LNCaP clone FGC (cell line): ENCODE data around the gene TNK2.
"Not testable (repeated sequence)": the region's sequence is repeated elsewhere in the genome, so short reads cannot be mapped to it uniquely, and the experiment has no call there.

Experiments
- DNase-seq: peaks from one replicate; pipeline ENCODE4 v3.0.0-alpha.2; 2011; ENCODE audit warnings: low read depth
- H3K4me3 ChIP-seq: 2 replicates; pipeline ENCODE4 v1.5.1; 2011; ENCODE audit warnings: mild to moderate bottlenecking, low read depth, low read length, control low read depth
- TF ChIP-seq, protein P1 (sequence below): IDR thresholded peaks from 2 replicates; pipeline ENCODE4 v1.5.1; 2012; ENCODE audit warnings: mild to moderate bottlenecking; ENCODE audit not compliant: control insufficient read depth, insufficient read depth; ENCODE audit errors: extremely low read depth

The TNK2 gene

DNA sequence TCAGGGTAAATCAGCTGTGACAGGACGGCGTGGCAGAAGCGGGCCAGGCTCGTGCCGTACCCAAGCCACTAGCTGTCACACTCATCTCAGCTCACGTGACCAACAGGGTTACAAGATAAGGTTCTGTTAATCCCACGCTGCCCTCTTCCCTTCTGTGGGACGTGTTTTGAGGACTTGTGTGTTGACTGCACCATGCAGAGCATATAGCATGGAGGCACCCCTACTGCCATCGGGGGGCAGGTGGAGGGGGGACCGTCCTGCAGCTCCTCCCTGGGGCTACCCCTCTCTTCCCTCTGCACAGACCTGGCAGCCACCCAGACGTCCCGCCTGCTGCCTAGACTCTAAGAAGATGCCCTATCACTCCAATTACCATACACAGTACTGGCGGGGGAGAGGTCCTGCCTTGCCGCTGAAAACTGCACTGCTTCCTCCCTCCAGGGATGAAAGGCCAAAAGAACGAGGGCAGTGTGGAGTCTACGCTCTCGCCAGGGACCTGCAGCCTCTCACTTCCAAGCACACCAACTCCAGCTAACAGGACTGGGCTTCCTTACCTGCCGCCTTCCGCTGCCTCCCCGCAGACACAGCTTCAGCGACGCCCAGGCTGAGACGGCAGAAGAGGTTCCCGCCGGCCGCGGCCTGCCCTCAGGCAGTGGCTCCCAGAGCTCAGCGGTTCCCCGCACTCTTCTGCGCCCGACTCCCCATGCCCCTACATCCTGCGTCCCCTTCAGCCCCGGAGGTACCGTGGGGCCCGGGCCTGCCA, at the start of gene TNK2:
Gene TNK2 (minus strand): TSS at position 618 of the 760 bp plus-strand sequence. CDS start 19,963 bp downstream, outside the sequence.
- TF ChIP-seq, protein P1, sequence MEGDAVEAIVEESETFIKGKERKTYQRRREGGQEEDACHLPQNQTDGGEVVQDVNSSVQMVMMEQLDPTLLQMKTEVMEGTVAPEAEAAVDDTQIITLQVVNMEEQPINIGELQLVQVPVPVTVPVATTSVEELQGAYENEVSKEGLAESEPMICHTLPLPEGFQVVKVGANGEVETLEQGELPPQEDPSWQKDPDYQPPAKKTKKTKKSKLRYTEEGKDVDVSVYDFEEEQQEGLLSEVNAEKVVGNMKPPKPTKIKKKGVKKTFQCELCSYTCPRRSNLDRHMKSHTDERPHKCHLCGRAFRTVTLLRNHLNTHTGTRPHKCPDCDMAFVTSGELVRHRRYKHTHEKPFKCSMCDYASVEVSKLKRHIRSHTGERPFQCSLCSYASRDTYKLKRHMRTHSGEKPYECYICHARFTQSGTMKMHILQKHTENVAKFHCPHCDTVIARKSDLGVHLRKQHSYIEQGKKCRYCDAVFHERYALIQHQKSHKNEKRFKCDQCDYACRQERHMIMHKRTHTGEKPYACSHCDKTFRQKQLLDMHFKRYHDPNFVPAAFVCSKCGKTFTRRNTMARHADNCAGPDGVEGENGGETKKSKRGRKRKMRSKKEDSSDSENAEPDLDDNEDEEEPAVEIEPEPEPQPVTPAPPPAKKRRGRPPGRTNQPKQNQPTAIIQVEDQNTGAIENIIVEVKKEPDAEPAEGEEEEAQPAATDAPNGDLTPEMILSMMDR = no peak
- H3K4me3 ChIP-seq = peak within 1 kb of the TSS; percentile 57
- no peak for DNase-seq

DNA sequence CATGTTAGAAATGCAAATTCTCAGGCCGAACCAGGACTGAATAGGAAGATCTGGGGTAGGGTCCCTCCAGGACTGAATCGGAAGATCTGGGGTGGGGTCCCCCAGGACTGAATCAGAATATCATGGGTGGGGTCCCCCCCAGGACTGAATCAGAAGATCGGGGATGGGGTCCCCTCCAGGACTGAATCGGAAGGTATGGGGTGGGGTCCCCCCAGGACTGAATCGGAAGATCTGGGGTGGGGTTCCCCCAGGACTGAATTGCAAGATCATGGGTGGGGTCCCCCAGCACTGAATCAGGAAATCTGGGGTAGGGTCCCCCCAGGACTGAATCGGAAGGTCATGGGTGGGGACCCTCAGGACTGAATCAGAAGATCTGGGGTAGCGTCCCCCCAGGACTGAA, 48.2 kb upstream of the TNK2 start:
- DNase-seq = no peak
- TF ChIP-seq, protein P1 = no peak
- no peak overlapping the region for H3K4me3 ChIP-seq

DNA sequence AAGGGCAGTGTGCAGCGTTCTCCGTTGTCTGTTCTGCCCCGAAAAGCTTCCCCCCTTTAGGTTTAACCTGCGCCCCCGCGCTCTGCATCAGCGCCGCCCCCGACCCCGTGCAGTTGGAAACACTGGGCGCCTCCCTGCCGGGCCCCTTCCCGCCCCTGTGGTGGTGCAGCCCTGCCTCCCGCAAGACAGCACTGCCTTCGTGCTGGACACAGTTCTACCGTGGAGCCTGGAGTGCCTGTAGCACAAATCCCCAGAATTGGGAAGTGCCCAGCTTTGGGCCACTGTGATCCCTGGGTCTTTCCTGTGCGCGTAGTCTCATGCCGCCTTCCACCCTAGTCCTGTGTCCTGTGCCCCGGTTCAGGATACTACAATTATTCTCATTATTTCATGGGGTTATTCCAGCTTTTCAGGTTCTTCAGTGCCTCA, 47.1 kb upstream of the TNK2 start:
- not testable (repeated sequence) for DNase-seq, H3K4me3 ChIP-seq

DNA sequence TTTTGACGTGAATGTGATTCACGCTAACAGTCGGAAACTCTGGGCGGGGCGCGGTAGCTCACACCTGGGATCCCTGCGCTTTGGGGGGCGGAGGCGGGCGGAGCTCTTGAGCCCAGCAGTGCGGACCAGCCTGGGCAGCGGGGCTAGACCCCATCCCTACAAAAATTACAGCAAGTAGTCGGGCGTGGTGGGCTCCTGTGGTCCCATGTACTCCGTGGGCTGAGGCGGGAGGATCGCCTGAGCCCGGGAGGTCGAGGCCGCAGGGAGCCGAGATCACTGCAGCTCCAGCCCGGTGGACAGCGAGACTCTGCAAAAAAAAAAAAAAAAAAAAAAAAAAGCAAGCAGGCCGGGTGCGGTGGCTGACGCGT, 46.4 kb upstream of the TNK2 start:
- peak overlapping the region; percentile 49 for H3K4me3 ChIP-seq
- not testable (repeated sequence) for DNase-seq

DNA sequence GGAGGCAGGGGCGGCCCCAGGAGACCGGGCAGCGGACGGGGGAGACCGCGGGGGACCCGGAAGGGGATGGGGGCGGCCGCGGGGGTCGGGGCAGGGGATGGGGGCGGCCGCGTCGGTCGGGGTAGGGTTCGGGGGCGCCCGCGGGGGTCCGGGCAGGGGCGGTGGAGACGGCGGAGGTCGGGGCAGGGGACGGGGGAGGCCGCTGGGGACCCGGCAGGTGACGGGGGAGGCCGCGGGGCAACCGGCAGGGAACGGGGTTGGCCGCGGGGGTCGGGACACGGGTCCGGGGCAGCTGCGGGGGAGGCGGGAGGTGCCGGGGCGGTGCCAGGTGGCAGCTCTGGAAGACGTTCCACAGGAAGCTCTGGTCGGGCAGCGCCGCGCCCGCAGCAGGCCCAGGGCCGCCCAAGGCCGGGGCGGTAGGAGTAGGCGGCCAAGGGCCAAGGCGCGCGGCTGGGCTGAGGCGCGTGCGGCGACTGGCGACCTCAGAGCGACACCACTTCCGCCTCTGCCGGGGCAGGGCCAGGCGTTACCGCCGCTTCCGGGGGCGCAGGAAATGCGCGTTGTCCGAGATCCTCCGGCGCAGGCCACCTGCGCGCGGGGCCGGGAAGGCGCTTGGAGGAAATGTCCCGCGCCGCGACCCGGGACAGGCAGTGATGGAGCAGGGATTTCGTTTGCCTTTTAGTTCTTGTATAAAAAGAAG, 45.9 kb upstream of the TNK2 start:
- H3K4me3 ChIP-seq = peak overlapping the region; percentile 49
- DNase-seq = peak; percentile 58

DNA sequence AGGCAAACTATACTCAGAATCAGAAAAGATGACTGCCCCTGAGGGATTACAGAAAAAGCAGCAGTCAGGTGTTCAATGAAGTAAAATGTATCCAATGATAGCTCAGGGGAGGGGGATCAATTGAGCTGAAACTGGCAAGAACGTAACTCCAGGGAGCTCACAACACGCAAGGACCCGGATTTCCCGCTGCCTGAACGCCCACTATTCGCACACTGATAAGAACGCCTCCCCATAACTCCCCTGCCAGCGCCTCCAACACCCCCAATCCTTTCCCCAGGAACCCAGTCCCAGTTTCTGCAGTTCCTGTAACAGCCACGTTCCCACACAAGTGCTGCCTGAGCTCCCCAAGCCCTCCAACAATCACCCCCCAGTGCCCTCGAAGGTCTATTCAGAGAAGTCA, 44.2 kb upstream of the TNK2 start:
- peak overlapping the region; percentile 40 for H3K4me3 ChIP-seq
- not testable (repeated sequence) for DNase-seq

DNA sequence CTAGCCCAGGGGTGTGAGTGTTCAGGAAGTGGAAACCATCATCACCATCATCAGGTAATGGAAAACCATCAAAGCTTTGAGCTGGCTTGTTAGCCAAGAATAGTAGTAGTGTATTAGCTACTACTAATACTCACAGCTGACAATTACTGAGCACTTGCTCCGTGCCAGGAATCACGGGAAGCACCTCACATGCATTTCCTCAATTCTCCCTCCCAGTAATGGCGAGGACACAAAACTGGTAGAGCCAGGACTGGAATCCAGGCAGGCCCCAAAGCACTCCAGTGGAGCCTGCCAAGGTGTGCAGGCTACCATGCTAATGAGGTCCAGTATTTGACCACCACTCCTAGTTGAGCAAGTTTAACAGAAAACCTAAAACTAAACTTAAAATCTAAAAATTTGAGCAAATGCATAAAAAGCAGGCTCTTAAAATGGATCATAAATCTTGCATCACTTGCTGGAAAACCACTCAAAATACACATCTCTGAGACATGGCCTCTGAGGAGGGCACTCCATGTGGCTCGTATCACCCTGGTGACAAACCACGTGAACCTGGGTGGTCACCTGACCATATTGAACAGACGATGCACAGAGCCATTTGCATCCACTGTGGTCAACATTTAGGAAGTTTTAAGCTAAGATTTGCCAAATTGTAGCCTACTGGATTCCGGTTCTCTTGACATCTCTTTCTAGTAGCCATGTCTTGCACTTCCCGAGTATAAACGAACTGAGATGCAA, 43.3 kb upstream of the TNK2 start:
- not testable (repeated sequence) for H3K4me3 ChIP-seq
- peak; percentile 11 for DNase-seq

DNA sequence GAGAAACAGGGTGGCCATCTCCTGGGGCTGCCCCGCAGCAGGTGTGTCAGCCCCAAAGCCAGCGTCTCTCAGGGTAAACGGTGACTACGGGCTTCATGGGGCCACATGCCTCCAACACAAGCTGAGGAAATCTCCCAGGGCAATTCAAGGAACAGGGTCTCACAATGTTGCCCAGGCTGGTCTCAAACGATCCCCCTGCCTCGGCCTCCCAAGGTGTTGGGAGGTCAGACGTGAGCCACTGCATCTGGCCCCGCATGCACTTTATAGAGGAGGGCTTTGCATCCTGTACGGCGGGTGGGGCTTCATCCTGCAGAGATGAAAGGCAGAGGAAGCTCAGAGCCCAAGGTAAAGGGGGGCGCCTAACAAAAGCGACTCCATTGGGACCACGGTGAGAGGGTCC, 42.4 kb upstream of the TNK2 start:
- H3K4me3 ChIP-seq, DNase-seq: not testable (repeated sequence)

DNA sequence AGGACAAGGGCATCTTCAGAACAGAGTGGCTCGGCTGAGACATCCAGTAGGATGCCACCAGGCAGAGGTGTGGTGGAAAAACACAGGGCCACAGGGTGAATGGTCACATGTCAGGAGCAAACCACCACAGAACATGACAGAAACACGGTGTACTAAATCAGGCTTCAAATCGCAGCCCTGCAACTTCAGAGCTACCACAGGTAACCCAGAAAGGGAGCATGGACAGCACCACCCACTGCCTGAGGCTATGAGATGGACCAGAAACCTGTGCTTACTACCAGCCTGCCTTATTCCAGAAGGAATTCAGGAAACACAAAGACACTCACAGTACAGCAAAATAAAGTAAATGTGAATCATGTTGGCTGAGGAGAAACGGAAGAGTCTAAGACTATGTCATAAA, 41.8 kb upstream of the TNK2 start:
- not testable (repeated sequence) for H3K4me3 ChIP-seq, DNase-seq

DNA sequence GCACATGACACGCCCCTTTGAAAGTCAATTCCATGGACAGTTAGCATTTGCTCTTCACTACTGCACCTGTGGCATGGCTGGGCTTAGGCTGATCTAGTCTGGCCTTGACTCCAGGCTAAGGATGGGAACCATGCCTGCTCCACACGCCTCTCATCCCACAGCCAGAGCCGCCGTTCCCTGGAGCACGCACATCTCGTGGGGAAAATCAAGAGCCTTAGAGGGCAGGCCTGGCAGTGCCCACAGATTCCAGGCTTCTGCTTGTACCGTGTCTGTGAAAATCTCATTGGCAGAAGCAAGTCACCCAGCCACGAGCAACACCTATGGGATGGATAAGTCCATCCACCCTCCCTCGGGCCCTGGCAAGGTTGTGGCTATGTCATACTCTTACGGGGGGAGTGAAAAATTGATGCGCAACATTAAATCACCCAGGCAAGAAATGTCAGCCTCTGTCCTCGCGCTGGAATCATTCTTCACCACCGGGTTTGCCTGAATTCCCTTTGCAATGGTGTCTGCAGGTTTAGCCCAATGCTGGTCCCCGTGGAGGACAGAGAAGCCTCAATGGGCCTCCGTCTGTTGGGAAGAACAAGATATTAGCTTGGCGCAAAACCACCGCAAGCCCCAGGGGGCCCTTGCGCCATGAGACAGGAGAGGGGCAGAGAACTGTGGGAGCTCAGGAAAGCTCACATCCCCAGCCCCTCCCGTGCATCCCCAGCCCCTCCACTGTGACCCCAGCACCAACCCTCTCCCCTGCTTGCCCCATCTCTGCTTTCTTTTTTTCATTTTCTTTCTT, 38.8 kb upstream of the TNK2 start:
- not testable (repeated sequence) for DNase-seq

DNA sequence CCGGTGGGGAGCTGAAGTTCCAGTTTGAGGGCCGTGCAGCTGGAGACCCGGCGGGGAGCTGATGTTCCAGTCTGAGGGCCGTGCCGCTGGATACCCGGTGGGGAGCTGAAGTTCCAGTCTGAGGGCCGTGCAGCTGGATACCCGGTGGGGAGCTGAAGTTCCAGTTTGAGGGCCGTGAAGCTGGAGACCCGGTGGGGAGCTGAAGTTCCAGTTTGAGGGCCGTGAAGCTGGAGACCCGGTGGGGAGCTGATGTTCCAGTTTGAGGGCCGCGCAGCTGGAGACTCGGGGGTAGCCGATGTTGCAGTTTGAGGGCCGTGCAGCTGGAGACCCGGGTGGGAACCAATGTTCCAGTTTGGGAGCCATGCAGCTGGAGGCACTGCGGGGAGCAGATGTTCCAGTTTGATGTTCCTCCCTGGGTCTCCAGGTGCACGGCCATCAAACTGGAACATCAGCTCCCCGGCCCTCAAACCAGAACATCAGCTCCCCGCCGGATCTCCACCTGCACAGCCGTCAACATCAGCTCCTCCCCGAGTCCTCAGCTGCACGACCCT, 33.0 kb upstream of the TNK2 start:
- not testable (repeated sequence) for H3K4me3 ChIP-seq, DNase-seq

More for the DNA sequence above, 38.8 kb upstream of the TNK2 start:
- H3K4me3 ChIP-seq = not testable (repeated sequence)

DNA sequence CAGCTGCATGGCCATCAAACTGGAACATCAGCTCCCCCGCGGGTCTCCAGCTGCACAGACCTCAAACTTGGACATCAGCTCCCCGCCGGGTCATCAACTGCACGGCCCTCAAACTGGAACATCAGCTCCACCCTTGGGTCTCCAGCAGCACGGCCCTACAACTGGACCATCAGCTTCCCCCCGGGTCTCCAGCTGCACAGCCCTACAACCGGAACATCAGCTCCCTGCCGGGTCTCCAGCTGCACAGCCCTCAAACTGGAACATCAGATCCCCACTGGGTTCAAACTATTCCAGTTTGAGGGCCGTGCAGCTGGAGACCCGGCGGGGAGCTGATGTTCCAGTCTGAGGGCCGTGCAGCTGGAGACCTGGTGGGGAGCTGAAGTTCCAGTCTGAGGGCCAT, 32.5 kb upstream of the TNK2 start:
- not testable (repeated sequence) for H3K4me3 ChIP-seq, DNase-seq

DNA sequence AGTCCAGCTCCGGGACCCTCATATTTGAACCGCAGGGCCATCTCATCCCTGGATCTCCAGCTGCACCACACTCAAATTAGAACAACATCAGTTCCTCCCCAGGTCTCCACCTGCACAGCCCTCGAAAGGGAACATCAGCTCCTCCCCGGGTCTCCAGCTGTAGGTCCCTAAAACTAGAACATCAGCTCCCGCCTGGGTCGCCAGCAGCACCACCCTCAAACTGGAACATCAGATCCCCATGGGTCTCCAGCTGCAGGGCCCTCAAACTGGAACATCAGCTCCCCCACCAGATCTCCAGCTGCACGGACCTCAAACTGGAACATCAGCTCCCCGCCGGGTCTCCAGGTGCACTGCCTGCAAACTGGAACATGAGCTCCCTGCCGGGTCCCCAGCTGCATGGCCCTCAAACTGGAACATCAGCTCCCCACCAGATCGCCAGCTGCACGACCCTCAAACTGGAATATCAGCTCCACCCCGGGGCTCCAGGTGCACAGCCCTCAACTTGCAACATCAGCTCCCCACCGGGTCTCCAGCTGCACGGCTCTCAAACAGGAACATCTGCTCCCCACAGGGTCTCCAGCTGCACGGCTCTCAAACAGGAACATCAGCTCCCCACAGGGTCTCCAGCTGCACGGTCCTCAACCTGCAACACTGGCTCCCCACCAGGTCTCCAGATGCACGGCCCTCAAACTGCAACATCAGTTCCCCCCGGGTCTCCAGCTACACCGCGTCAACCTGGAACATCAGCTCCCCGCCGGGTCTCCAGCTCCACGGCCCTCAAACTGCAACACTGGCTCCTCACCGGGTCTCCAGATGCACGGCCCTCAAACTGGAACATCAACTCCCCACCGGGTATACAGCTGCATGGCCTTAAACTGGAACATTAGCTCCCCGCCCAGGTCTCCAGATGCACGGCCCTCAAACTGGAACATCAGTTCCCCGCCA, 31.4 kb upstream of the TNK2 start:
- H3K4me3 ChIP-seq, DNase-seq: not testable (repeated sequence)

DNA sequence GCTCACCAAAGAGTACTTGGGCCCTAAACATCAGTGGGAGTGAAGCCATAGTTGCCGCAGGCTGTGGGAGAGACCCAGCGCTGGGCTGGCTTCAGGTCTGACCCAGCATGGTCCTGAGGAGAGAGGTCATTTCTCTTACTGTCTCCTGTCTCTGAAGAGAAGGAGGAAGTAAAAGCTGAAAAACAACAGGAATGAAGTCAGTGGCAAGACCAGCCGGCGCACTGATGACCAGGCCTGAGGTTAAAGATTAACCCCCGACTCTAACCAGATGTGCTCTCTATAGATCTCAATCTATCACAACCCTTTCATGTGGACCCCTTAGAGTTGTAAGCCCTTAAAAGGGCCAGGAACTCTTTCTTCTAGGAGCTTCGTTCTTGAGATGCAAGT, 24.7 kb upstream of the TNK2 start:
- DNase-seq, H3K4me3 ChIP-seq: not testable (repeated sequence)
